ENCODE measurements around the gene SLC6A18. TPM values are rescaled to one million over a fixed set of nuclear protein-coding genes. Genes with fewer than 3 reads are reported as not detected.

The SLC6A18 gene
- polyA plus RNA-seq, 1 of the 3 experiments (the other 2 are of a cell fraction): not detected

GRCh38 chr5:1202798-1203185 is 22.4 kb upstream of the SLC6A18 start:
- Histone ChIP-seq H3K4me1 (ENCODE audit: control insufficient read depth in 1 of 2, insufficient read depth in 2 of 2, low read depth in 1 of 2, low read length in 1 of 2) (no peaks in the 10 kb centered on the region), H4K20me1 (ENCODE audit: insufficient read depth) (no peaks in the 10 kb centered on the region), H3K9ac (no peak overlapping the region), H3K9me2 (no peaks in the 10 kb centered on the region), H3K27ac (ENCODE audit: low read depth in 2 of 2, low read length in 1 of 2) (no peak overlapping the region), H3K79me2 (ENCODE audit: insufficient read depth) (no peaks in the 10 kb centered on the region), H3K27me3 (ENCODE audit: insufficient read depth) (peaks cover 72% of the 10 kb centered on the region), H3K4me3 (ENCODE audit: low read depth in 2 of 2, low read length in 1 of 2) (no peak overlapping the region), H3K9me3 (no peaks in the 10 kb centered on the region), H2AFZ (ENCODE audit: low read depth) (no peak overlapping the region), H3K36me3 (replicated peaks in 1 of 2; ENCODE audit: control insufficient read depth in 1 of 2, insufficient read depth in 2 of 2, low read length in 1 of 2) (no peaks in the 10 kb centered on the region), H3K4me2 (no peak overlapping the region), H3F3A (replicated peaks; ENCODE audit: insufficient read depth) (no peaks in the 10 kb centered on the region)
- ChIA-PET POLR2A (no interaction called here), CTCF (interaction anchor here (1.1 to 4.6 kb wide), 3 partner anchors 12 to 35 kb away, joined by 4 to 23 read pairs (median 5); no protein-coding TSS in a partner anchor)
- WGBS (ENCODE audit: low lambda C conversion rate): 59% methylated on average over 7 of the region's 7 CpGs
- DNase-seq: no peak
- TF ChIP-seq MEF2A (IDR thresholded peaks at IDR 0.05; ENCODE audit: borderline replicate concordance, low read depth) (no peak), RFX5 (IDR thresholded peaks at IDR 0.05; ENCODE audit: low read length) (no peak)
- TF ChIP-seq, protein P1, sequence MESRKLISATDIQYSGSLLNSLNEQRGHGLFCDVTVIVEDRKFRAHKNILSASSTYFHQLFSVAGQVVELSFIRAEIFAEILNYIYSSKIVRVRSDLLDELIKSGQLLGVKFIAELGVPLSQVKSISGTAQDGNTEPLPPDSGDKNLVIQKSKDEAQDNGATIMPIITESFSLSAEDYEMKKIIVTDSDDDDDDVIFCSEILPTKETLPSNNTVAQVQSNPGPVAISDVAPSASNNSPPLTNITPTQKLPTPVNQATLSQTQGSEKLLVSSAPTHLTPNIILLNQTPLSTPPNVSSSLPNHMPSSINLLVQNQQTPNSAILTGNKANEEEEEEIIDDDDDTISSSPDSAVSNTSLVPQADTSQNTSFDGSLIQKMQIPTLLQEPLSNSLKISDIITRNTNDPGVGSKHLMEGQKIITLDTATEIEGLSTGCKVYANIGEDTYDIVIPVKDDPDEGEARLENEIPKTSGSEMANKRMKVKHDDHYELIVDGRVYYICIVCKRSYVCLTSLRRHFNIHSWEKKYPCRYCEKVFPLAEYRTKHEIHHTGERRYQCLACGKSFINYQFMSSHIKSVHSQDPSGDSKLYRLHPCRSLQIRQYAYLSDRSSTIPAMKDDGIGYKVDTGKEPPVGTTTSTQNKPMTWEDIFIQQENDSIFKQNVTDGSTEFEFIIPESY (IDR thresholded peaks at IDR 0.05; ENCODE audit: borderline replicate concordance, low read depth): no peak
- TF ChIP-seq, protein P2, sequence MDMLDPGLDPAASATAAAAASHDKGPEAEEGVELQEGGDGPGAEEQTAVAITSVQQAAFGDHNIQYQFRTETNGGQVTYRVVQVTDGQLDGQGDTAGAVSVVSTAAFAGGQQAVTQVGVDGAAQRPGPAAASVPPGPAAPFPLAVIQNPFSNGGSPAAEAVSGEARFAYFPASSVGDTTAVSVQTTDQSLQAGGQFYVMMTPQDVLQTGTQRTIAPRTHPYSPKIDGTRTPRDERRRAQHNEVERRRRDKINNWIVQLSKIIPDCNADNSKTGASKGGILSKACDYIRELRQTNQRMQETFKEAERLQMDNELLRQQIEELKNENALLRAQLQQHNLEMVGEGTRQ (IDR thresholded peaks at IDR 0.05; ENCODE audit: borderline replicate concordance, low read depth, low read length): no peak

DNA sequence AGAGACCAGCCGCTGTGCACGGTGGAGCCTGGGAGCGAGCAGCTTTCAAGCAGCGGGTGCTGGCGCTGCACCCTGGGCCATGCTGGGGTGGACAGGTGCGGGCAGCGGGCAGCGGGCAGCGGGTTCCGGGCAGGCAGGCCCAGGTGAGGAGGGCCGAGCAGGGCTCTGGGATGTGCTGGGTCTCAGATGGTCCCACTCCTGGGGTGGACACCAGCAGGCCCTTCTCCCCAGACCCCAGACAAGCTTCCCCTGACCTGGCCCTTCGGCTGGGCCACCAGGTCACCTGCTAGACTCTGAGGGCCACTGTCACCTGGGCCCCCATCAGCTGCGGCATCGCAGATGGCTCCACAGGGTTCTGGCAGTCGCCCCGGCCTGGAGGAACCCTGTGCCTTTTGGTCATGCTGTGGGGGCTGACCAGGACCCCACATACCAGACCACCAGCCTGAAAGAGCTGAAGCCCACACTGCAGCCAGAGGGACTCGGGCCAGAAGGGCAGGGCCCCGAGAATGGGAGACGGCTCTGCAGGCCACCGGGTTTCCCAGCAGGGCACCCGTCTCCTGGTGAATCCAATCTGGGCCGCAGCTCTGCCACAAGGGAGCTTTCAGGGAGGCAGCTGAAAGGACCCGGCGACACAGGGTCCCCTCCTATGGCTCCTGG is 21.7 kb upstream of the SLC6A18 start:
- H2AFZ ChIP-seq (ENCODE audit: low read depth): no peak overlapping the region
- H3K27me3 ChIP-seq (ENCODE audit: insufficient read depth): peaks cover 72% of the 10 kb centered on the region
- H4K20me1 ChIP-seq (ENCODE audit: insufficient read depth): no peaks in the 10 kb centered on the region
- TF ChIP-seq TAF1 (IDR thresholded peaks at IDR 0.05; ENCODE audit: borderline replicate concordance, low read depth, low read length) (no peak), ELF1 (IDR thresholded peaks at IDR 0.05) (no peak), MEF2A (IDR thresholded peaks at IDR 0.05; ENCODE audit: borderline replicate concordance, low read depth) (no peak), FOSL2 (IDR thresholded peaks at IDR 0.05; ENCODE audit: borderline replicate concordance, low read depth) (no peak)
- TF ChIP-seq, protein P3, sequence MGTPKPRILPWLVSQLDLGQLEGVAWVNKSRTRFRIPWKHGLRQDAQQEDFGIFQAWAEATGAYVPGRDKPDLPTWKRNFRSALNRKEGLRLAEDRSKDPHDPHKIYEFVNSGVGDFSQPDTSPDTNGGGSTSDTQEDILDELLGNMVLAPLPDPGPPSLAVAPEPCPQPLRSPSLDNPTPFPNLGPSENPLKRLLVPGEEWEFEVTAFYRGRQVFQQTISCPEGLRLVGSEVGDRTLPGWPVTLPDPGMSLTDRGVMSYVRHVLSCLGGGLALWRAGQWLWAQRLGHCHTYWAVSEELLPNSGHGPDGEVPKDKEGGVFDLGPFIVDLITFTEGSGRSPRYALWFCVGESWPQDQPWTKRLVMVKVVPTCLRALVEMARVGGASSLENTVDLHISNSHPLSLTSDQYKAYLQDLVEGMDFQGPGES (IDR thresholded peaks at IDR 0.05; ENCODE audit: low read depth, low read length): no peak
- TF ChIP-seq, protein P2 (IDR thresholded peaks at IDR 0.05; ENCODE audit: borderline replicate concordance, low read depth, low read length): no peak
- H3F3A ChIP-seq (replicated peaks; ENCODE audit: insufficient read depth): no peaks in the 10 kb centered on the region
- no peak overlapping the region for H3K4me2 ChIP-seq
- H3K4me1 ChIP-seq (ENCODE audit: control insufficient read depth in 1 of 2, insufficient read depth in 2 of 2, low read depth in 1 of 2, low read length in 1 of 2): no peaks in the 10 kb centered on the region
- no peaks in the 10 kb centered on the region for H3K79me2 ChIP-seq (ENCODE audit: insufficient read depth)
- ChIA-PET CTCF (interaction anchor here (1.1 to 4.6 kb wide), 4 partner anchors 13 to 36 kb away, joined by 3 to 23 read pairs (median 4); no protein-coding TSS in a partner anchor), POLR2A (no interaction called here)
- no peak for DNase-seq
- WGBS (ENCODE audit: low lambda C conversion rate): 24% methylated on average over 6 of the region's 24 CpGs
- H3K9ac ChIP-seq: no peak overlapping the region
- no peaks in the 10 kb centered on the region for H3K9me3 ChIP-seq
- H3K36me3 ChIP-seq (replicated peaks in 1 of 2; ENCODE audit: control insufficient read depth in 1 of 2, insufficient read depth in 2 of 2, low read length in 1 of 2): no peaks in the 10 kb centered on the region
- no peaks in the 10 kb centered on the region for H3K9me2 ChIP-seq
- no peak overlapping the region for H3K4me3 ChIP-seq (ENCODE audit: low read depth in 2 of 2, low read length in 1 of 2)
- H3K27ac ChIP-seq (ENCODE audit: low read depth in 2 of 2, low read length in 1 of 2): no peak overlapping the region

Data from SK-N-SH (cell line).